Prostate gland (tissue), 2 donors: ENCODE data around the gene SOCS6. TPM values are rescaled to one million over a fixed set of nuclear protein-coding genes. Genes with fewer than 3 reads are reported as not detected.

ENCODE experiments used
- DNase-seq: peaks from one replicate; pipeline ENCODE4 v3.0.0-alpha.2; 2019; ENCODE audit warnings: low spot score
- H3K27ac ChIP-seq, 2 donors: fragments of 200-600 bp; sonication (generic); 2 replicates each; pipeline ENCODE4 v1.5.1; 2017 to 2019
- H3K27me3 ChIP-seq: fragments of 200-600 bp; sonication (generic); replicated peaks from 2 replicates; pipeline ENCODE4 v1.5.1; 2019; ENCODE audit not compliant: insufficient read depth
- H3K36me3 ChIP-seq, 2 donors: fragments of 200-600 bp; sonication (generic); 1 replicate in 1 of 2; 2 replicates in 1 of 2; pipeline versions ENCODE4 v1.5.1 to v1.8.1; 2017 to 2019
- H3K4me1 ChIP-seq: fragments of 200-600 bp; sonication (generic); replicated peaks from 2 replicates; pipeline ENCODE4 v1.5.1; 2019
- H3K4me3 ChIP-seq, 2 donors: fragments of 200-600 bp; sonication (generic); 2 replicates each; pipeline ENCODE4 v1.5.1; 2017 to 2019
- H3K9me3 ChIP-seq: fragments of 200-600 bp; sonication (generic); 2 replicates; pipeline ENCODE4 v1.5.1; 2017
- CTCF ChIP-seq, 4 experiments: fragments of 200-600 bp in 2 of 4; fragments of 450-650 bp in 2 of 4; sonication (generic) in 2 of 4; IDR thresholded peaks; 1 replicate in 3 of 4; 2 replicates in 1 of 4; pipeline ENCODE4 v1.5.1; 2016 to 2019; ENCODE audit warnings: antibody characterized with exemption in 4 of 4, mild to moderate bottlenecking in 2 of 4, moderate library complexity in 2 of 4
- POLR2A ChIP-seq: fragments of 450-650 bp; IDR thresholded peaks from one replicate; pipeline ENCODE4 v1.6.1; 2016; ENCODE audit warnings: antibody characterized with exemption, mild to moderate bottlenecking
- POLR2AphosphoS5 ChIP-seq: sonication (generic); formaldehyde crosslinking; IDR thresholded peaks from one replicate; pipeline ENCODE4 v1.6.1; 2017; ENCODE audit warnings: antibody characterized with exemption
- WGBS: methylation state at CpG from one replicate; pipeline ENCODE4 v1.1.5; 2018; 5-methylcytosine and 5-hydroxymethylcytosine counted together
- intact Hi-C: fragments of 100-400 bp; cut with DNase I; formaldehyde crosslinking; loops from one replicate; pipeline ENCODE4 v1.14.2; 2022
- total RNA-seq, 2 donors: library from RNA; depleted of rRNA; stranded (reverse); fragments of >200 nt; gene quantifications; one replicate each; pipeline ENCODE4 v1.1.0, GENCODE V29; 2016

The SOCS6 gene
- total RNA-seq, 2 donors from 2014 or later: 25.6 to 31.4 TPM

- 70% methylated on average over 5 of the region's 5 CpGs for WGBS
- Histone ChIP-seq H3K27ac (no peak overlapping the region), H3K4me3 (no peak overlapping the region), H3K36me3 (no peaks in the 10 kb centered on the region), H3K4me1 (no peaks in the 10 kb centered on the region), H3K9me3 (no peaks in the 10 kb centered on the region), H3K27me3 (no peaks in the 10 kb centered on the region)
- no peak for TF ChIP-seq POLR2A
- TF ChIP-seq POLR2AphosphoS5: no peak
- TF ChIP-seq CTCF (IDR thresholded peaks at IDR 0.05): no peak
- DNase-seq: no peak
- intact Hi-C loops: no loop called here
Observed at GRCh38 chr18:70276416-70277191, 12.2 kb upstream of the SOCS6 start.

GRCh38 chr18:70279470-70279869 lies 9.4 kb upstream of the SOCS6 start:
- TF ChIP-seq POLR2A (no peak), POLR2AphosphoS5 (no peak)
- Histone ChIP-seq H3K4me3 (no peak overlapping the region), H3K4me1 (no peaks in the 10 kb centered on the region), H3K36me3 (no peaks in the 10 kb centered on the region), H3K27me3 (no peaks in the 10 kb centered on the region), H3K9me3 (no peaks in the 10 kb centered on the region), H3K27ac (no peak overlapping the region)
- 94% methylated on average over 2 of the region's 2 CpGs for WGBS
- intact Hi-C loops: no loop called here
- no peak for DNase-seq

- H3K36me3 ChIP-seq: no peaks in the 10 kb centered on the region
- no peak overlapping the region for H3K4me3 ChIP-seq
- no peaks in the 10 kb centered on the region for H3K4me1 ChIP-seq
- intact Hi-C loops: loop anchor here (10.0 kb wide), 1 partner anchor 155 kb away; no protein-coding TSS in a partner anchor
- H3K27me3 ChIP-seq: no peaks in the 10 kb centered on the region
- 87% methylated on average over 5 of the region's 5 CpGs for WGBS
- H3K27ac ChIP-seq: no peak overlapping the region
- no peak for DNase-seq
- TF ChIP-seq POLR2A (no peak), POLR2AphosphoS5 (no peak), CTCF (IDR thresholded peaks at IDR 0.05) (no peak)
- no peaks in the 10 kb centered on the region for H3K9me3 ChIP-seq
Observed at GRCh38 chr18:70280007-70280925, 8.6 kb upstream of the SOCS6 start.

GRCh38 chr18:70284976-70285620 lies 3.7 kb upstream of the SOCS6 start:
- intact Hi-C loops: loop anchor here (10.0 kb wide), 1 partner anchor 150 kb away; no protein-coding TSS in a partner anchor
- 72% methylated on average over 2 of the region's 2 CpGs for whole genome bisulfite sequencing
- H3K36me3 ChIP-seq: no peaks in the 10 kb centered on the region
- H3K4me3 ChIP-seq: no peak overlapping the region
- H3K4me1 ChIP-seq: no peaks in the 10 kb centered on the region
- H3K27me3 ChIP-seq: no peaks in the 10 kb centered on the region
- no peaks in the 10 kb centered on the region for H3K9me3 ChIP-seq
- no peak overlapping the region for H3K27ac ChIP-seq
- TF ChIP-seq CTCF (IDR thresholded peaks at IDR 0.05) (no peak), POLR2A (no peak), POLR2AphosphoS5 (no peak)
- no peak for DNase-seq

- TF ChIP-seq CTCF (IDR thresholded peaks at IDR 0.05) (no peak), POLR2A (no peak), POLR2AphosphoS5 (no peak)
- H3K27ac ChIP-seq: no peak overlapping the region
- peaks cover 6% of the 10 kb centered on the region for H3K4me1 ChIP-seq
- no peak for DNase-seq
- no peaks in the 10 kb centered on the region for H3K27me3 ChIP-seq
- no peaks in the 10 kb centered on the region for H3K36me3 ChIP-seq
- no peak overlapping the region for H3K4me3 ChIP-seq
- 98% methylated on average over 2 of the region's 2 CpGs for WGBS
- no peaks in the 10 kb centered on the region for H3K9me3 ChIP-seq
- intact Hi-C loops: loop anchor here (10.0 kb wide), 1 partner anchor 147 kb away; no protein-coding TSS in a partner anchor
Observed at GRCh38 chr18:70287731-70288130, 1.1 kb upstream of the SOCS6 start.
